NCI-H1417 (cell line): Measurements from ENCODE around the gene NDUFS5.
A peak's percentile ranks its signal among the peaks of the same experiment; 100 is the strongest.
"Not testable (repeated sequence)": the region's sequence is repeated elsewhere in the genome, so short reads cannot be mapped to it uniquely, and the experiment has no call there.

Experiments
- DNase-seq, 3 experiments: peaks; one replicate each; lab custom pipeline; 2025; lab: John Stamatoyannopoulos, UW

The NDUFS5 gene

GRCh38 chr1:39065542-39065941 is 39.4 kb downstream of the NDUFS5 start:
- peak in 2 of 3 experiments; percentile 3 to 16 for DNase-seq

GRCh38 chr1:39068227-39068626 is 42.1 kb downstream of the NDUFS5 start:
- not testable (repeated sequence) for DNase-seq

GRCh38 chr1:39071557-39071956 is 45.4 kb downstream of the NDUFS5 start:
- DNase-seq = not testable (repeated sequence)

- no peak for DNase-seq
Measured at GRCh38 chr1:39076127-39076798, 50.1 kb downstream of the NDUFS5 start.

GRCh38 chr1:39076799-39077148 is 50.6 kb downstream of the NDUFS5 start:
- no peak for DNase-seq

- DNase-seq = no peak
Measured at GRCh38 chr1:39080269-39080826, 54.2 kb downstream of the NDUFS5 start.

GRCh38 chr1:39080831-39081270 is 54.7 kb downstream of the NDUFS5 start:
- DNase-seq = peak in 2 of 3 experiments; percentile 34 to 35

GRCh38 chr1:39081271-39082009 is 55.3 kb downstream of the NDUFS5 start:
- peak in 2 of 3 experiments; percentile 68 to 72 for DNase-seq

GRCh38 chr1:39082010-39082799 is 56.1 kb downstream of the NDUFS5 start:
- peak in 1 of 3 experiments; percentile 46 for DNase-seq

GRCh38 chr1:39082811-39083576 is 56.8 kb downstream of the NDUFS5 start:
- DNase-seq = no peak

- no peak for DNase-seq
Measured at GRCh38 chr1:39084191-39084590, 58.0 kb downstream of the NDUFS5 start.
